DOHH2 (cell line): ENCODE data around the gene SLC38A4.

ENCODE experiments used
- CTCF ChIP-seq: fragments of 200-600 bp; sonication (generic); IDR thresholded peaks from one replicate; pipeline ENCODE4 v1.5.1; 2014; ENCODE audit warnings: antibody characterized with exemption, mild to moderate bottlenecking, low read depth, low read length; ENCODE audit not compliant: poor library complexity, severe bottlenecking
- EZH2phosphoT487 ChIP-seq: fragments of 200-600 bp; sonication (generic); IDR thresholded peaks from 2 replicates; pipeline ENCODE4 v1.6.1; 2017; ENCODE audit warnings: borderline replicate concordance, mild to moderate bottlenecking, antibody characterized with exemption, low read length, moderate library complexity, mixed read lengths

GRCh38 chr12:46795988-46796387 lies 29.8 kb downstream of the SLC38A4 start:
- no peak for TF ChIP-seq CTCF
- no peak for TF ChIP-seq EZH2phosphoT487
